HepG2 (cell line): Measurements from ENCODE around the gene PIK3C3. TPM values are rescaled to one million over a fixed set of nuclear protein-coding genes. Genes with fewer than 3 reads are reported as not detected.

ENCODE experiments used
- GATAD2A ChIP-seq: IDR thresholded peaks from 2 replicates; pipeline ENCODE4 v1.6.1; 2016
- HBP1 ChIP-seq: IDR thresholded peaks from 2 replicates; pipeline ENCODE4 v1.6.1; 2016; ENCODE audit warnings: low read depth, control low read depth
- KLF12 ChIP-seq: sonication (generic); formaldehyde crosslinking; IDR thresholded peaks from 2 replicates; pipeline ENCODE4 v1.4.0; 2020; ENCODE audit warnings: missing genetic modification reagents, borderline replicate concordance
- NFRKB ChIP-seq: fragments of 450-650 bp; IDR thresholded peaks from 2 replicates; pipeline ENCODE4 v1.6.1; 2017
- PAXIP1 ChIP-seq: sonication (generic); formaldehyde crosslinking; conservative IDR thresholded peaks from 2 replicates; pipeline ENCODE4 v1.4.0; 2020; ENCODE audit warnings: mild to moderate bottlenecking, missing genetic modification reagents, moderate library complexity
- PBX3 ChIP-seq: sonication (generic); formaldehyde crosslinking; IDR thresholded peaks from 2 replicates; pipeline ENCODE4 v1.8.1; 2023; ENCODE audit warnings: missing genetic modification reagents, inconsistent platforms, borderline replicate concordance
- POGK ChIP-seq: sonication (generic); formaldehyde crosslinking; conservative IDR thresholded peaks from 2 replicates; pipeline ENCODE4 v1.8.0; 2022; ENCODE audit warnings: mild to moderate bottlenecking, moderate library complexity, missing genetic modification reagents
- SKIL ChIP-seq: sonication (generic); formaldehyde crosslinking; IDR thresholded peaks from 2 replicates; pipeline ENCODE4 v1.8.0; 2022; ENCODE audit warnings: missing genetic modification reagents, mild to moderate bottlenecking, moderate library complexity, borderline replicate concordance
- SMAD9 ChIP-seq: sonication (generic); formaldehyde crosslinking; IDR thresholded peaks from 2 replicates; pipeline ENCODE4 v1.5.1; 2020; ENCODE audit warnings: mild to moderate bottlenecking, missing genetic modification reagents
- SP1 ChIP-seq, 2 experiments: fragments of 450-650 bp in 1 of 2; sonication (generic) in 1 of 2; formaldehyde crosslinking in 1 of 2; IDR thresholded peaks; 2 replicates each; pipeline versions ENCODE4 v1.4.0 to v1.6.1; 2016 to 2020; ENCODE audit warnings: missing genetic modification reagents in 1 of 2
- TBX3 ChIP-seq: fragments of 450-650 bp; IDR thresholded peaks from 2 replicates; pipeline ENCODE4 v1.6.1; 2017; ENCODE audit warnings: antibody characterized with exemption, mild to moderate bottlenecking, inconsistent platforms, borderline replicate concordance
- ZNF329 ChIP-seq: sonication (generic); formaldehyde crosslinking; IDR thresholded peaks from 2 replicates; pipeline ENCODE4 v1.9.0; 2021; ENCODE audit warnings: low read depth, mild to moderate bottlenecking, missing genetic modification reagents
- ZNF616 ChIP-seq: sonication (generic); formaldehyde crosslinking; IDR thresholded peaks from 2 replicates; pipeline ENCODE4 v1.5.0; 2020; ENCODE audit warnings: low read depth, mild to moderate bottlenecking, missing genetic modification reagents
- ZNF781 ChIP-seq: sonication (generic); formaldehyde crosslinking; IDR thresholded peaks from 2 replicates; pipeline ENCODE4 v1.5.1; 2020; ENCODE audit warnings: borderline replicate concordance, mild to moderate bottlenecking, missing genetic modification reagents; ENCODE audit errors: not compliant biosample characterization
- polyA plus RNA-seq, 8 experiments: library from polyadenylated mRNA; depleted of rRNA in 3 of 8; stranded (reverse) in 7 of 8; unstranded in 1 of 8; fragments of >200 nt; fragmentation: Illumina TruSeq in 4 of 8; extraction: Trizol in 4 of 8; gene quantifications; 2 replicates each; pipeline versions ENCODE4 v1.2.1 to v1.2.3, GENCODE V29; 2011 to 2016; ENCODE audit warnings: low read depth in 4 of 8, missing spikeins in 1 of 8, mixed read lengths in 1 of 8; ENCODE audit not compliant: insufficient read depth in 1 of 8
- total RNA-seq, 5 experiments: library from RNA; depleted of rRNA; stranded (reverse); fragments of >200 nt; fragmentation: Illumina TruSeq; extraction: Trizol; gene quantifications; 2 replicates each; pipeline ENCODE4 v1.2.3, GENCODE V29; 2016; ENCODE audit warnings: low read depth in 1 of 5

The PIK3C3 gene
- total and polyA plus RNA-seq, 2 of the 13 experiments (the other 11 are each of a cell fraction or from before 2014, with no cell fraction given) = 42.8 to 46.4 TPM

- 0 out of 2 replicates have a peak, but pooled peaks have one; percentile 43 for TF ChIP-seq PAXIP1
- TF ChIP-seq PBX3 = no peak
- no peak for TF ChIP-seq ZNF616 (CRISPR knock-in tag)
- TF ChIP-seq ZNF781 (CRISPR knock-in tag) = no peak
- TF ChIP-seq POGK (CRISPR knock-in tag) = no peak
- no peak for TF ChIP-seq SKIL (CRISPR knock-in tag)
- no peak for TF ChIP-seq ZNF329 (CRISPR knock-in tag)
- TF ChIP-seq SP1 (IDR thresholded peaks at IDR 0.05) = no peak
- TF ChIP-seq SP1 (CRISPR knock-in tag; IDR thresholded peaks at IDR 0.05) = no peak
- TF ChIP-seq KLF12 (CRISPR knock-in tag) = no peak
- TF ChIP-seq HBP1 = no peak
- no peak for TF ChIP-seq NFRKB
- peak; percentile 57 for TF ChIP-seq GATAD2A
- TF ChIP-seq TBX3 = peak; percentile 62; the same call in 1 of the 2 replicates
- TF ChIP-seq SMAD9 (CRISPR knock-in tag) = no peak
These were observed 157.8 kb downstream of the PIK3C3 start (continued) for GRCh38 chr18:42112657-42113420.
